GM19397 (cell line): Measurements from ENCODE around the gene BORCS5.
A peak's percentile ranks its signal among the peaks of the same experiment; 100 is the strongest.
"Not testable (repeated sequence)": the region's sequence is repeated elsewhere in the genome, so short reads cannot be mapped to it uniquely, and the experiment has no call there.

Source experiments
- ATAC-seq: cut with Tn5 transposase; IDR thresholded peaks from one replicate; pipeline ENCODE4 v1.9.1; 2021; ENCODE audit warnings: mild to moderate bottlenecking, moderate library complexity; ENCODE audit not compliant: unreplicated experiment

The BORCS5 gene

DNA sequence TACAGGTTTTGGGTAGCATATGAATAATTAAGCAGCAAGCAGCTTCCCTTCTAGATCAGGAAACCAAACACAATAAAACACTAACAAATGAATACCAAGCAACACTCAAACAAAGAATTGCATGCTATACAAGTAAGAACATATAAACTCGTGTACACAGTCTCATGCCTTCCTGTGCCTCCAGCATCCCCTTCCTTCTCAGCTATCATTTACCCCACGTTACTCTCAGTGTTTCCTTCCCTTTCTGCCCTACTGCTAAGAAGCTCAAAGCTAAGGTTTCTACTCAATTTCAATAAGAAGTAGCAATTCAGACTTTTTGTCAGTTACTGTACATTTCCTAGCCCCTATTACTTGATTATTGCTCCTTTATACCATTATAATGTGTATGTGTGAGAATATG is 124.8 kb downstream of the BORCS5 start:
- ATAC-seq: no peak

DNA sequence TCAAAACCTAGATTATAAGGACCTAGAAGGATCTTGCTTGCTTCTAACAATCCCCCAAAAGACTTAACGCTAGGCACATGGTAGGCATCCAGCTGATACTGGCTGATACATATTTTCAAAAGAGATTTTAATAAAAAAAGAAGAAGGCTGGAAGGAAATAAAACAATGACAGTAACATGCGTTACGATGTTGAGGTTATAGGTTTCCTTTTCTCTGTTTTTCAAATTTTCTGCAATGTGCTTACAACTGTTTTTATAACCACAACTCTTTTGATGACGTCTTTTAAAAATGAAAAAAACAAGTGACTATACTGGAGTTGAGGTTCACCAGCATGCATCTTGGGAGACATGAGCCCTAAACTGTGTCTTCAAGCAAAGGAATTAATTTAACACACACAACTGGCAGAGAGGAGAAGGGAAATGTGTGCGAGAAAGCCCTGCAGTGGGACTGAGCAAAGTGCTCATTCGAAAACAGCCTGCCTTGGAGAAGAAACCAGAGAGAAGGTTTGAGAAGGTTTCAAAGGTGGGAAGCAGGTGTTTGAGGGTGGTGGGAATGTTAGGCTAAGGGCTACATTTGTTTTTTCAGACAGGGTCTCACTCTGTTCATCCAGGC is 125.4 kb downstream of the BORCS5 start:
- no peak for ATAC-seq

DNA sequence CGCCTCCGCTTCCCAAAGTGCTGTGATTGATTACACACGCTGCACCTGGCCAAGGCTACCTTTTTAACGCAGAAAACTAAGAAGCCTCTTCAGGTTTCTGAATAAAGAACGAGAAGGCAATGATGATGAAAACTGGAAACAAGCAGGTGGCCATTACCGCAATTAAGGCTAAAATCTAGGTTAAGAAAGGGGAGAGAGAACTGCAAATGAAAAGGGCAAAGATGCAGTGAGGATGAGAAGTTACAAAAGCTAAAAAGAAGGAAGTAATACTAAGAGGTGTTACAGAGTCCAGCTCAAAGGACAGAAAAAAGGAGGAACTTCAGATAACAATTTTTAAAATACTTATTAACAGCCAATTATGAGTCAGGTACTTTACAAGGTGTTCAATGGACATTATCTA is 126.1 kb downstream of the BORCS5 start:
- ATAC-seq: no peak

DNA sequence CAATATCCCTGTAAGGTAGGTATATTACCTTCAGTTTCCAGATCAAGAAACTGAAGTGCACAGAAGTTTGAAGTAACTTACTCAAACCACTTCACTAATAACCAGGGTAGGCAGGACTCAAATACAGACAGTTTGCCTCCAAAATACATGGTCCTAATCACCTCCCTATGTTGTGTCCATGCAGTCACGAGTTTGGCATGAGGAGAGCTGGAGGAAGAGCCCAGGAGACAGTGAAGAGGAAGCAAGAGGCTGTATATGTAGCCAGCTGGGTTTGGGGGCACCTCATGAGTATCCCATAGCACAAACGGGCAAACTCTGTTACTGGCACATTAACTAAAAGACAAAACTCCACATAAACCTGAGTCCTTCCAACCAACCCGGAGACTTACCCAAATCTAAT is 126.6 kb downstream of the BORCS5 start:
- ATAC-seq: no peak

DNA sequence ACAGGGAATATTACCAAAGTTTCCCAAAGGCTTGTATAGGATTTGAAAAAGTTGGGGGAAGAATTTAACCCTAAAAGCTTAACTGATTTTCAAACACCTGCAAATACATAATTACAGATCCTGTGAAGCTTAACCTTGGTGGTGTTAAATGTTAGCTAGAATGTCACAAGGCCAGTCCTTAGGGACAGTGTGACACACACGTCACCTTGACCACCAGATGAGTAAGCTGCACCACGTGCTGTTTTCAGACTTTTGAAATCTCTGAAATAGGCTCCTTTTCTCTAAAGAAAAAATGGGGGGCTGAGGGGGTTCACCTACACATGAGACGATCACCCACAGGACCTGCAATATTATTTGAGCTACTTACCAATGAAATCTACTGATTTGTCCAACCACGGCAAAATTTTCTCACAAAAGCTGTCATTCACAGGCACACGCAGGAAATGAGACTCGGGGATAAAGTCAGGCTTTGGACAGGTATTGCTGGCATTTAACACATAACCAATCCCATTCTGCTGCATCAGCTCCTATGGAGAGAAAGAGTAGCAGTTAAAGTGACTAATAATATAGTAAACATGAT is 129.9 kb downstream of the BORCS5 start:
- ATAC-seq: peak; percentile 87

DNA sequence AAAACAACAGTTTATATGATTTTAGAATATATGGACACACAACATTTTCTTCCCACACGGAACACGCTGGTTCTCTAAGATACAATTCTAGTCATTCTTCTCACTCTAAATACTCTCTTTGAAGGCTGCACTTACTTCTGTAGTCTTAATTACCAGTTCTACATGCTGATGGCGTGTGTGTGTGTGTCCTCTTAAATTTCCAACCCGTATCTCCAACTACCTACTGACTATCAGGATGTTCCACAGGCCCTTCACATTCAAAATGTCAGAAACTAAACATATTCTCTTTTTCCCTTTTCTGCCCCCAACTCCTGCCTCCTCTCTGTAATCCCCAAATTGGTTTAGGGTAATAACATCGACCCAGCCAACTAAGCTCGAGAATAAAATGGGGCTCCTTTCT is 130.6 kb downstream of the BORCS5 start:
- no peak for ATAC-seq

DNA sequence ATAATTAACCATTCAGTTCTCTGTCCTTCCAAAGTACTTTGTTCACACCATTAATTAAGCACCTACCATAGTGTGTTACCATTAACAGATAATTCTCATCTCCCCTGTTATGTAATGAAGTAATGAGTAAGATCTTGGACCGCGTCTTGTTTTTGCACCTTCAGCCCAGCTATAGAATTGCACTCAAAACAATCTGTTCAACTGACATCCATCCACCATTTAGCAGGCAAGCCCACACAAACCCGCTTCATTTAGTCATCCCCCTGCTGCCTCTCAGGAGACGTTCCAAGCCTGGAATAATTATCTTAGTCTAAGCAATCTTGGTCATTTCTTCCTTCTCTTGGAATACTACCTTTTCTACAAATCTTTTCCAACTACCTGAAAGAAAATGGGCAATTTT is 131.4 kb downstream of the BORCS5 start:
- no peak for ATAC-seq

DNA sequence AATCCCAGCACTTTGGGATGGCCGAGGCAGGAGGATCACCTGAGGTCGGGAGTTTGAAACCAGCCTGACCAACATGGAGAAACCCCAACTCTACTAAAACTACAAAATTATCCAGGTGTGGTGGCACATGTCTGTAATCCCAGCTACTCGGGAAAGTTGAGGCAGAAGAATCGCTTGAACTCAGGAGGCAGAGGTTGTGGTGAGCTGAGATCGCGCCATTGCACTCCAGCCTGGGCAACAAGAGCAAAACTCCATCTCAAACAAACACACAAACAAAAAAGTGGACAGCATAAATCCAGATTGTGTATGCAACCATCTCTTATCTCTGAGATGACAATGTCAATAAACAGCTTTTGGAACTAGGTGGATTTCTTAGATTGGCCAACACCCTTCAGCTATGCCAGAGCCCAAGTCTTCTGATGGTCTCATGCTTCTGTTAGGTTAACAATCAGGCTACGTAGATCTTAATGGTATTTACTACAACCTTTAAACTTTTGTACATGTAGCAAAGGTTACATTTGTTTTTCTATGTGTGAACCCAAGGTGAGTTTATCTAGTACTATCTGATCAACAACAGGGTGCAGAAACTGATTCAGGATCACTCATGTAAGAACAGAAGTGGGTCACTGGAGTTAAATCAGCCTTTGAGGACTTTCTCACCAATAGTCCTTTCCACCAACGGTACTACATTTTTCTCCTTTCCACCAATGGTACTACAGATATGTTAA is 132.1 kb downstream of the BORCS5 start:
- ATAC-seq: no peak

DNA sequence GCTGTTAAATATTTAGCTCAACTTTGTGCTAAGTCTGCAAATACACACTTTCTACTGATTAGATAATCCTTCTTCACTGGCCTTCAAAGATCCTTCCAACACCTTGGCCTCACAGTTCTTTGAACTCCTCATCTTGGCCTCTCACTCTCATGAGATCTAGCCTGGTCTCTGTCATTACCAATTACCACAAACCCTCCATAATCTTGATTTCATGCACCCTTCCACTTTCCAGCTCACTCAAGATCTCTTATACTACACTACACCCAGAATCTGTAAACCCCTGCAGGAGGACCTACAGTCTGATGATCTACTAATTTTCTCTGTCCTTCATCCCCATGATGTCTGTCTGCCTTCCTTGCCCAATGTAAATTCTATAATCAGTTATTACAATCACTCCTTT is 134.7 kb downstream of the BORCS5 start:
- ATAC-seq: no peak

DNA sequence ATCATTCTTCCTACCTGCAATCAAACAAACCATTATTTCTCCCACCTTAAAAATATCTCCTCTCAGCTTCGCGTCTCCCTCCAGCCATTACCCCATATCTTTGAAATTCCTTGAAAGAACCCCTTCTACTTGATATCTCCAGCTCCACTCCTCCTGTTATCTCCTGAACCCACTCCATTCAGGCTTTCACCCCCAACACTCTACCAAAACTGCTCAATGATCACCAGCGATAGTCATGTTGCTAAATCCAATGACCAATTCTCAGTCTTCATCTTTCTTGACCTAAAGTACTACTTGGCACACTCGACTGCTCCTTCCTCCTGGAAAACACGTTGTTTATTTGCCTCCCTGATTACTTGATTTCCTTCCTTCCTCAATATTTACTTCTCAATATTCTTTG is 135.7 kb downstream of the BORCS5 start:
- no peak for ATAC-seq

DNA sequence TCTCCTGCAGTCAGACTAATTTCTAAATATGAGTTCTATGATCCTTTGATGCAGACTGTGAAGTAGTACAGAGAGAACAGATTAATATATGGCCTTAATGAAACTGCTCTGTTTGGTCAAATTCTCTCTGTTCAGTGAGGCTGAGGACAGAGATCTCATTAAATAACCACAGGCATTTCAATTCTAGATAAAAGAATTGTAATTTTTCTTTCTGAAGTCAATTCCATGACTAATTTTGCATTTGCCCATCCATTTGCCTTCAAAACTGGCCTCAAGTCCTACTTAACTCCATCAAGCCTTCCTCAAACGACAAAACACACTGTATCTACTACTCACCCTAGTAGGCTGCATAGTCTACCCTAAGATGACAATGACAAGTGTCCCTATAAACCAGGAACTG is 138.7 kb downstream of the BORCS5 start:
- no peak for ATAC-seq

DNA sequence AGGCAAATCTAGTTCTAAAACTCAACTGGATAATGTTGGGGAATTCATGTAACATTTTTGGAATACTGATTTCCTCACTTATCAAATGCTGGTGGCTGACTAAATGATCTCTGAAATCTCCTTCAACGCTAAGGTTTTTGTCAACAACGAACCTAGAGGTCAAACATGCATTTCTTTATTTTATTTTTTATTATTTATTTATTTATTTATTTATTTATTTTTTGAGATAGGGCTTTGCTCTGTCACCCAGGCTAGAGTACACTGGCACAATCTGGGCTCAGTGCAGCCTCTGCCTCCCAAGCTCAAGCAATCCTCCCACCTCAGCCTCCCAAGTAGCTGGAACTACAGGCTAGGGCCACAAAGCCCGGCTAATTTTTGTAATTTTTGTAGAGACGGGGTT is 141.3 kb downstream of the BORCS5 start:
- ATAC-seq: no peak

DNA sequence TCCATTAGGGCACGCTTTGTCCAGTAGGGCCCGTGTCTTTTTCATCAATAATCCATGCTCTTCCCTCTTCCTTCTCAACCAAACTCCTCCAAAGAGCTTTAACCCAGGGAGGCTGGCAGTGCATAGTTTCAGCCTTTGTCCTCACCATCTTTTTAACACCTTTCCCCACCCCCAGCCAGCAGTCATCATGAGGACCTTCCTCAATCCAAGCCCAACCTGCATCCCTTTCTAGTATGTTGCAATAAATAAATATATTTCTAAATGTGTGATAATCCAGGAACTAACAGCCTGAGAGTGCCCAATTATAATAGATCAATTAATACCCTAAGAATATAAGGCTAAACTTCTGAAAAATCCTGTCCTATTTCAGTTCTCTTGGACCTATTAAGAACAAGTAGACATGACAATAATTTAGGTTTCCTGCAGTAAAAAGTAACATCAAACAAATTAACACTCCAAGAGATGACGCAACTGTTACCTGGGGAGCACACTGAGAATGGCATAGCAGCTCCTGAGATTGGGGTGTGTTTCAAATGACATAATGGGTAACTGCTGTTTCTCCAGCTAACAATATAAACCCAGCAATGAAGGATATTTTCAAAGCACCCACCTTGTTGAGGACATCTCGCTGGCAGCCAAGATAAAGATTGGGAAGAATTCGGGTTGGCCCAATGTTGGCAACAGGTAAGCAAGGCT is 143.2 kb downstream of the BORCS5 start:
- no peak for ATAC-seq

DNA sequence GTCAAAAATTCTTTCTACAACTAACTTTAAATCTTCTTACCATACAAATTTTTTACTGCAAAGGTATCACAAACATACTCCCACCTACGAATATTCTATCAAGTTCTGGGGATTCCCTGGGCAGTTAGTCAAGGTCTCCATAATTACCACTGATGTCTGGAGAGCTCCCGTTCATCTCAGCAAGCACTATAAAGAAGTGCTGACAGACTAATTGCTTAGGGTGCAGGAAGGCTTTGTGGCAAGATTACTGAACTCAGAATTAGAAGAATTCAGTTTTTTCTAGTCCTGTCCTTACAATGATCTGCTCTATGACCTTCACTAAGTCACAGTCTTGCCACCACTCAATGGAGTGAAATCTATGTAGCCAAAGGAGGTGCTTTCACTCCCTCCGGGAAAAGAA is 144.2 kb downstream of the BORCS5 start:
- ATAC-seq: no peak

DNA sequence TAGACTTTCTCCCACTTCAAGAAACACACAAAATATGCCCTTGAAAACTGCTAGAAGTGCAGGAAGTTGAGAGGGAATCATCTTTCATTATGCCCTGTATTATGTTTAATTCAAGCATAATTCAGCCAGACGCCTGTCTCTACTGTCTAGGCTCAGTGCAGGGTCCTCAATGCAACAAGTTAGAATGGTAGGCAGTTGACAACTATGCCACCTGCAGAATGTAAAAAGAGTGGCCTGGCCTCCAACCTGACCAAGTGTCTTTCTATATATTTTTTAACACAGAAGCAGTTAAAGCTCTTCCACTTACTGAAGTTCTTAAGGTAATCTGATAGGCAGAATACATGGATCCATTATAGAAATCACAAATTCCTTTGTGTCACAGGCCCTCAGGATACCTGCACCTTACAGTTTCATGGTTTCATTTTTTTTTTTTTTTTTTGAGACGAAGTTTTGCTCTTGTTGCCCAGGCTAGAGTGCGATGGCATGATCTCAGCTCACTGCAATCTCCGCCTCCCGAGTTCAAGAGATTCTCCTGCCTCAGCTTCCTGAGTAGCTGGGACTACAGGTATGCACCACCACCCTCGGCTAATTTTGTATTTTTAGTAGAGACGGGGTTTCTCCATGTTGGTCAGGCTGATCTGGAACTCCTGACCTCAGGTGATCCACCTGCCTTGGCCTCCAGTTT is 145.4 kb downstream of the BORCS5 start:
- ATAC-seq: not testable (repeated sequence)

DNA sequence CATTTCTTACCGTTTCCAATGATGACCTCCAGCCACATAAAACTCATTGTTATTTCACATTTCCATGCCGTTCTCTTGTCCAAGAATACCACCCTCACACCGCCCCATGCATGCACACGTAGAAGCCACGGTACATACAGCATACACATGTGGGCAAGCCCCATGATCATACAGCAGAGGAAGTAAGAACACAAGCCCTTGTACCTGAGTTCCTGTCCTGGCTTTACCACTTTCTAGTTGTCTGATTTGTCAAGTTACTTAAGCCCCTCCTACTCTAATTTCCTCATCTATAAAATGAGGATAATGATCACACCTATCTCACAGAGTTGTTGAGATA is 145.9 kb downstream of the BORCS5 start:
- no peak for ATAC-seq

DNA sequence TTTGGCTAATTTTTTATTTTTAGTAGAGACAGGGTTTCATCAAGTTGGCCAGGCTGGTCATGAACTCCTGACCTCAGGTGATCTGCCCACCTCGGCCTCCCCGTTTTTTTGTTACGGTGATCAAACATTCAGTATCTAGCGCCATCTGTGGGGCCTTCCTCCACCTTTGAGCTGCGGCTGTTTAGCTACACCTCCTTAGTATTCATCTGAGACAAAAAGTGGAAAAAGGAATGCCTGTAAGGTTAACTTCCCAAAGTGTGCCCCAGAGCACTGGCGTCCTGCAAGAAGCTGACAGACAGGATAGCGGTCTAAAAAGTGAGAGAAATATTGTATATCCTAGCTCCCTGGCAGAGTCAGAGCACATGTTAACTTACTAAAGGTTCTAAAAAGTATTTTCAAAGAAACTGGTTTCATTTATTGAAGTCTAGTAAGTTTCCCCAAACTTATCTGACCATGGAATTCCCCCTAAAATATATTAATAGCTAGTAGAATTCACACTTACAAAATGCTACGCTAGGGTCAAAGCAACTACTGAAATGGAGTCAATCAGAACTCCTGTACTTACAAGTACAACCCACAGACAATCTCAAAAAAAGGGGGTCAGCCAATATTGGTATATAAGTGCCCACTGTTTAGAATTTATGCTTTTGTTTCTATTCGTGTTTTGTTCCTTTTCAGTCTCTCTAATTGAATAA is 146.7 kb downstream of the BORCS5 start:
- ATAC-seq: no peak

DNA sequence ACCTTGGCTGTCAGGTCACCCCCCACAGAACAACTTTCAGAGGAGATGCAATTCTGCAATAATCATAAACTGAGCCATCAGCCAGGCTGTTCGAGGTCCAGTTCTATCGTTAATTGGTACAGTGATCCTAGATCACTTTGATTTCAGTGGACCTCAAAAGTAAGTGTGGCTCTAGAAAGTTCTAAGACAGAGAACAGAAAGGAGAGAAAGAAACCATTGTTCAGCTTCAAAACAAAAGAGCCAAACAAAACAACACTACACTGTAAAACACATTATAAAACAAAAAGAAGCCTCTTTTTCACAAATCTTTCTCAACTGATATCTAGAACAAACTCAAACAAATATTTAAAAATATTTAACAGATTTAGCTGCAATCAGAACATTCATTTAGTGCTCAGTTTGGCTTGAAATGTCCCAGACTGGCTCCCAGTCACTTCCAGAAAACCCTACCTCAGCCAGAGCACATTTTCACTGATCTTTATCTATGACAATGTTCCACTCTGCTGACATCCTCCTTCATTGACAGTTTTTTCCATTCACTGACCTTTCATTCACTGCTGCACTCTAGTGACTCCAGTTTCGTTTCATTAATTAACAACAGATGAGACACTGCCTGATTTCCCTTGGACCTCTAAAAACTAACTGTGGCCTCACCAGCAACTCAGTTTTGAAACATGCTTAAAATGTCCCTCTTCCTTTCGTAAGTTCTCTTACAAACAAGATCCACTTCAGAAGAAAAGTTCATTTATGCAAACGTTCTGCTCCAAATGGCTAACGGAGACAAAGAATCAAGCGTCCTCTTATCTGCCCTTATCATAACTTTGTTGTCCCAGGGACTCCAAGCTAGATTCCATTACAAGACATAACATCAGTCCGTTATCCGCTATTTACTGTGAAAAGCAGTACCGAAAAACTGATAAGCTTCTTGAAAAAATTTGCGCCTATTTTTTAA is 148.9 kb downstream of the BORCS5 start:
- ATAC-seq: peak; percentile 71

DNA sequence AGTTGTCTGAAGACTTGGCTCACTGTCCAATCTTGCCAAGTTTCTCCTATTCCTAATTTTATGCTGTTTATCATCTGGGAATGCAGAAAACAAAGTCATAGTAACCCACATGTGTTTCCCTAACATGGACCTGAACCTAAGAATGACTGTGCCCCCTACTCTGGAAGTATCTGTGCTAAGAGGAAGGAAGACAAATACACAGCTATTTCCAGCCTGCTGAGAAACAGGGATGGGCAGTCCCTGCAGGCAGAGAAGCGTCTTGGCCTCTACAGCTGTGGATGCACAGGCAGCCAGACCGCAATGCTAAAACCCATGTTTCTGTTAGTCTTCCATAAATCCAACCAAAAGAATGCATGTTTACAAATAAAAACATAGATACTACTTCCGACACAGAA is 149.6 kb downstream of the BORCS5 start:
- no peak for ATAC-seq

DNA sequence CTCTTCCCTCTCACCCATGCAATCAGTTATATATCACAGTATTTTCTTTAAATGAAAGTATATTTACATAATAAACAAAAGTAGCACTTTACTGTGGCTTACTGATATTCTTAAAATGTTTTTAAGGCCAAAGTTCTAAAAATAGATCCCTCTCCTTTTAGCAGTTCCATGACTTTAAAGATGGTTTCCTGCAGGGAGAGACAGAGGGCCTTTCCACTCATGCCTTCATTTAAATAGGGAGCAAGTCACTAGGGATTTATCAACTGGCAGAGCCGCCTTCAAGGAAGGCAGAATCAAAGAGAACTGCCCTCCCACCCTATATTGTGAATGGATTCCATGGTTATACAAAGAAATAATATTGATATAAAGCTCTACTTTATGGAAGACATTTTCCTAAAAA is 150.2 kb downstream of the BORCS5 start:
- no peak for ATAC-seq
